Activated CD4-positive, alpha-beta memory T cell treated with anti-CD3 and anti-CD28 coated beads, Interleukin-2, amount 10 ng/mL, durations not matched to agents 7 days and 5 days (primary cell): Measurements from ENCODE around the gene SERPINE1. TPM values are rescaled to one million over a fixed set of nuclear protein-coding genes. Genes with fewer than 3 reads are reported as not detected.
"Not testable (repeated sequence)": the region's sequence is repeated elsewhere in the genome, so short reads cannot be mapped to it uniquely, and the experiment has no call there.

Source experiments
- CTCF ChIA-PET: fragments of 350-600 bp; sonication (Branson Sonifier 250); formaldehyde crosslinking; loops from one replicate; lab custom pipeline; 2021; ENCODE audit warnings: antibody characterized with exemption, inconsistent platforms; lab: Charles Lee
- POLR2A ChIA-PET: fragments of 350-600 bp; sonication (Branson Sonifier 250); formaldehyde crosslinking; loops from one replicate; lab custom pipeline; 2021; ENCODE audit warnings: antibody characterized with exemption; lab: Charles Lee
- DNase-seq: peaks from one replicate; pipeline ENCODE4 v3.0.0-alpha.2; 2020
- H3K27ac Mint-ChIP-seq: one replicate; pipeline ENCODE4 v1.8.0; 2021; ENCODE audit warnings: mild to moderate bottlenecking, mixed read lengths
- H3K27me3 Mint-ChIP-seq: one replicate; pipeline ENCODE4 v1.8.0; 2021; ENCODE audit warnings: mixed read lengths
- H3K36me3 Mint-ChIP-seq: one replicate; pipeline ENCODE4 v1.8.0; 2021; ENCODE audit warnings: low read depth, mixed read lengths
- H3K4me1 Mint-ChIP-seq: one replicate; pipeline ENCODE4 v1.8.0; 2021; ENCODE audit warnings: mixed read lengths
- H3K4me3 Mint-ChIP-seq: one replicate; pipeline ENCODE4 v1.8.0; 2021; ENCODE audit warnings: mild to moderate bottlenecking, mixed read lengths
- H3K9me3 Mint-ChIP-seq: one replicate; pipeline ENCODE4 v1.8.0; 2021; ENCODE audit warnings: mixed read lengths
- total RNA-seq, 2 experiments: library from RNA; stranded (reverse); gene quantifications; one replicate each; pipeline ENCODE4 v1.2.3, GENCODE V29; 2021

SERPINE1 gene
- total RNA-seq, 2 experiments from 2014 or later: 0.23 to 0.28 TPM

DNA sequence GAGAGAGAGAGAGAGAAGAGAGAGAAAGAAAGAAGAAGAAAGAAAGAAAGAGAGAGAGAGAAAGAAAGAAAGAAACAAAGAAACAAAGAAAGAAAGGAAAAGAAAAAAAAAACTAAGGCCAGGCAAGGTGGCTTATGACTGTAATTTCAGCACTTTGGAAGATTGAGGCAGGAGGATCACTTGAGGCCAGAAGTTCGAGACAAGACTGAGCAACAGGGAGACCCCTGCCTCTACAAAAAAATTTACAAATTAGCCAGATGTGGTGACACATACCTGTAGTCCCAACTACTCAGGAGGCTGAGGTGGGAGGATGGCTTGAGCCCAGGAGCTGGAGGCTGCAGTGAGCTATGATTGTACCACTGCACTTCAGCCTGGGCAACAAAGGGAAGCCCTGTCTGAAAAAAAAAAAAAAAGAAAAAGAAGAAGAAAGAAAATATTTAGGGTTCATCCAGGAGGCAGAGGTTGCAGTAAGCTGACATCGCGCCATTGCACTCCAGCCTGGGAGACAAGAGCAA is 2.8 kb downstream of the SERPINE1 start:
- no peak overlapping the region for H3K4me3 Mint-ChIP-seq
- ChIA-PET POLR2A (no interaction called here), CTCF (interaction anchor here (0.7 kb wide), 1 partner anchor 614 kb away, joined by 4 read pairs; no protein-coding TSS in a partner anchor)
- H3K27me3 Mint-ChIP-seq: peaks cover 58% of the 10 kb centered on the region
- no peak for DNase-seq
- no peak overlapping the region for H3K27ac Mint-ChIP-seq
- H3K9me3 Mint-ChIP-seq: no peaks in the 10 kb centered on the region
- H3K36me3 Mint-ChIP-seq: no peaks in the 10 kb centered on the region
- peaks cover 40% of the 10 kb centered on the region for H3K4me1 Mint-ChIP-seq

- CTCF ChIA-PET: interaction anchor here (1.1 to 1.6 kb wide), 3 partner anchors 11 to 60 kb away, joined by 3 to 6 read pairs (median 3); no protein-coding TSS in a partner anchor
- H3K27me3 Mint-ChIP-seq: peaks cover 54% of the 10 kb centered on the region
- H3K27ac Mint-ChIP-seq, POLR2A ChIA-PET, H3K9me3 Mint-ChIP-seq, H3K4me3 Mint-ChIP-seq, DNase-seq, H3K36me3 Mint-ChIP-seq: not testable (repeated sequence)
- H3K4me1 Mint-ChIP-seq: peaks cover 18% of the 10 kb centered on the region
These were observed 6.0 kb downstream of the SERPINE1 start for GRCh38 chr7:101132626-101133600.

DNA sequence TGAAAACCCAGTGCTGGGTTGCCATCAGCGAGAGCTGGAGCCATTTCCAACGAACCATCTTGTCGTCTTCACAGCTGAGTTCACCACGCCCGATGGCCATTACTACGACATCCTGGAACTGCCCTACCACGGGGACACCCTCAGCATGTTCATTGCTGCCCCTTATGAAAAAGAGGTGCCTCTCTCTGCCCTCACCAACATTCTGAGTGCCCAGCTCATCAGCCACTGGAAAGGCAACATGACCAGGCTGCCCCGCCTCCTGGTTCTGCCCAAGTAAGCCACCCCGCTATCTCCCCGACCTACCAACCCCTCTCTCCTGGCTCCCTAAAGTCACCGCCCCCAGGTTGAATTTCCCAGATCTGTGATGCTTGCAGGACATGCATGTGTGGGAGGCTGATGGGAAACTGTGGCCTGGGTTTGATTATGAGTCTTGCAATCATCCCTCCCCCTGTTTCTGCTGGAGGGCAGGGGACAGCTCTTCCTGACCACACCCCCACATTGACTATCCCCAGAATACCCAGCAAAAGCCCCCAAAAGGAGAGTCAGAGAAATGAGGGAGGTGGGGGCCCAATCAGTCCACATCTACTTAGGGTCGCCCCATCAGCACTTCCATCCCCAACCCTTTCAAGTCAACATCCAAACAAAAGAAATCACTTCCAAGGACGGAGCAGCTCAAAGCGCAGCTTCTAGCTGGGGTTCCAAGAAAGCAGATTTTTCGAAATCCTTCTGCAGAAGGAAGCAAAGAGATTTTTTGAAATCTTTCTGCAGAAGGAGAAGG is 6.9 kb downstream of the SERPINE1 start:
- H3K27ac Mint-ChIP-seq: no peak overlapping the region
- no peaks in the 10 kb centered on the region for H3K36me3 Mint-ChIP-seq
- CTCF ChIA-PET: interaction anchor here (0.7 to 1.6 kb wide), 7 partner anchors 10 to 188 kb away, joined by 3 to 18 read pairs (median 3); no protein-coding TSS in a partner anchor
- DNase-seq: no peak
- H3K4me3 Mint-ChIP-seq: no peak overlapping the region
- POLR2A ChIA-PET: no interaction called here
- peaks cover 20% of the 10 kb centered on the region for H3K4me1 Mint-ChIP-seq
- H3K27me3 Mint-ChIP-seq: peaks cover 51% of the 10 kb centered on the region
- H3K9me3 Mint-ChIP-seq: no peaks in the 10 kb centered on the region

GRCh38 chr7:101134399-101134980 is 7.6 kb downstream of the SERPINE1 start:
- Mint-ChIP-seq H3K27ac (no peak overlapping the region), H3K27me3 (peaks cover 51% of the 10 kb centered on the region), H3K36me3 (no peaks in the 10 kb centered on the region), H3K4me1 (peaks cover 23% of the 10 kb centered on the region), H3K4me3 (no peak overlapping the region), H3K9me3 (no peaks in the 10 kb centered on the region)
- POLR2A ChIA-PET: no interaction called here
- CTCF ChIA-PET: interaction anchor here (0.7 to 1.6 kb wide), 6 partner anchors 9 to 188 kb away, joined by 3 to 18 read pairs (median 3); no protein-coding TSS in a partner anchor
- no peak for DNase-seq

DNA sequence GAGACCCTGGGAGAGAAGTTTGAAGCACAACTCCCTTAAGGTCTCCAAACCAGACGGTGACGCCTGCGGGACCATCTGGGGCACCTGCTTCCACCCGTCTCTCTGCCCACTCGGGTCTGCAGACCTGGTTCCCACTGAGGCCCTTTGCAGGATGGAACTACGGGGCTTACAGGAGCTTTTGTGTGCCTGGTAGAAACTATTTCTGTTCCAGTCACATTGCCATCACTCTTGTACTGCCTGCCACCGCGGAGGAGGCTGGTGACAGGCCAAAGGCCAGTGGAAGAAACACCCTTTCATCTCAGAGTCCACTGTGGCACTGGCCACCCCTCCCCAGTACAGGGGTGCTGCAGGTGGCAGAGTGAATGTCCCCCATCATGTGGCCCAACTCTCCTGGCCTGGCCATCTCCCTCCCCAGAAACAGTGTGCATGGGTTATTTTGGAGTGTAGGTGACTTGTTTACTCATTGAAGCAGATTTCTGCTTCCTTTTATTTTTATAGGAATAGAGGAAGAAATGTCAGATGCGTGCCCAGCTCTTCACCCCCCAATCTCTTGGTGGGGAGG is 10.8 kb downstream of the SERPINE1 start:
- Mint-ChIP-seq H3K36me3 (no peaks in the 10 kb centered on the region), H3K9me3 (no peaks in the 10 kb centered on the region), H3K27ac (no peak overlapping the region), H3K4me1 (peaks cover 36% of the 10 kb centered on the region), H3K4me3 (no peak overlapping the region), H3K27me3 (peaks cover 47% of the 10 kb centered on the region)
- ChIA-PET POLR2A (interaction anchor here (1.9 kb wide), 1 partner anchor 52 kb away, joined by 8 read pairs; the partner anchor contains the start of gene TRIM56), CTCF (interaction anchor here (1.5 to 9.3 kb wide), 4 partner anchors 13 to 57 kb away, joined by 3 to 208 read pairs (median 16); partner anchors contain the start of gene SERPINE1)
- DNase-seq: no peak

DNA sequence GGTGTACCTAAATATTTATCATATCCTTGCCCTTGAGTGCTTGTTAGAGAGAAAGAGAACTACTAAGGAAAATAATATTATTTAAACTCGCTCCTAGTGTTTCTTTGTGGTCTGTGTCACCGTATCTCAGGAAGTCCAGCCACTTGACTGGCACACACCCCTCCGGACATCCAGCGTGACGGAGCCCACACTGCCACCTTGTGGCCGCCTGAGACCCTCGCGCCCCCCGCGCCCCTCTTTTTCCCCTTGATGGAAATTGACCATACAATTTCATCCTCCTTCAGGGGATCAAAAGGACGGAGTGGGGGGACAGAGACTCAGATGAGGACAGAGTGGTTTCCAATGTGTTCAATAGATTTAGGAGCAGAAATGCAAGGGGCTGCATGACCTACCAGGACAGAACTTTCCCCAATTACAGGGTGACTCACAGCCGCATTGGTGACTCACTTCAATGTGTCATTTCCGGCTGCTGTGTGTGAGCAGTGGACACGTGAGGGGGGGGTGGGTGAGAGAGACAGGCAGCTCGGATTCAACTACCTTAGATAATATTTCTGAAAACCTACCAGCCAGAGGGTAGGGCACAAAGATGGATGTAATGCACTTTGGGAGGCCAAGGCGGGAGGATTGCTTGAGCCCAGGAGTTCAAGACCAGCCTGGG is 11.4 kb downstream of the SERPINE1 start:
- no peaks in the 10 kb centered on the region for H3K9me3 Mint-ChIP-seq
- peak; percentile 87 for DNase-seq
- no peaks in the 10 kb centered on the region for H3K36me3 Mint-ChIP-seq
- peaks cover 44% of the 10 kb centered on the region for H3K27me3 Mint-ChIP-seq
- peak overlapping the region; percentile 60 for H3K27ac Mint-ChIP-seq
- ChIA-PET POLR2A (interaction anchor here (1.9 kb wide), 1 partner anchor 53 kb away, joined by 8 read pairs; the partner anchor contains the start of gene TRIM56), CTCF (interaction anchor here (0.7 to 9.3 kb wide), 9 partner anchors 10 to 249 kb away, joined by 3 to 208 read pairs (median 4); partner anchors contain the start of genes SERPINE1, TRIM56 and UFSP1)
- H3K4me3 Mint-ChIP-seq: peak overlapping the region; percentile 25
- H3K4me1 Mint-ChIP-seq: peaks cover 37% of the 10 kb centered on the region

DNA sequence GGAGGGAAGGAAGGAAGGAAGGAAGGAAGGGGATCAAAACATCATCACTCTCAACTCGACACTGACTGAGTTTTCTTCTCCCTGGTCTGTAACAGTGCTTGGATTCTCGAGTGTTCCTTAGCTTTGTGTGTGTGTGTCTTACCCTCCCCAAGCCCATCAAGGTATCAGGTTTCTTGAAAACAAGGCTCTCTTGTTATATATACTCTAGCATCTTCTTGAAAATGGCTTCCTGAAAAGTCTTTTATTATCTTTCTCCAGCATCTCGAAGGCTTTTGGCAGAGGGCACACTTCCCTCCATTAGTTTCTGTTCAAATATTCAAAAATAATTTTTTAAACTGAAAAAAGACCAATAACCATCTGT is 13.4 kb downstream of the SERPINE1 start:
- Mint-ChIP-seq H3K4me3 (no peak overlapping the region), H3K36me3 (no peaks in the 10 kb centered on the region), H3K9me3 (no peaks in the 10 kb centered on the region), H3K4me1 (peaks cover 37% of the 10 kb centered on the region), H3K27ac (no peak overlapping the region), H3K27me3 (peaks cover 39% of the 10 kb centered on the region)
- CTCF ChIA-PET: interaction anchor here (1.0 to 9.3 kb wide), 6 partner anchors 13 to 104 kb away, joined by 3 to 208 read pairs (median 48); partner anchors contain the start of genes AP1S1 and SERPINE1
- POLR2A ChIA-PET: interaction anchor here (0.7 to 1.6 kb wide), 2 partner anchors 12 to 265 kb away, joined by 4 to 5 read pairs; partner anchors contain the start of gene SRRT
- DNase-seq: no peak

GRCh38 chr7:101140746-101141382 is 14.0 kb downstream of the SERPINE1 start:
- H3K4me1 Mint-ChIP-seq: peaks cover 37% of the 10 kb centered on the region
- DNase-seq: no peak
- H3K36me3 Mint-ChIP-seq: no peaks in the 10 kb centered on the region
- no peak overlapping the region for H3K4me3 Mint-ChIP-seq
- no peaks in the 10 kb centered on the region for H3K9me3 Mint-ChIP-seq
- H3K27ac Mint-ChIP-seq: no peak overlapping the region
- ChIA-PET POLR2A (interaction anchor here (0.7 to 1.6 kb wide), 3 partner anchors 11 to 265 kb away, joined by 3 to 5 read pairs (median 4); partner anchors contain the start of gene SRRT), CTCF (interaction anchor here (0.6 to 9.3 kb wide), 7 partner anchors 12 to 209 kb away, joined by 3 to 208 read pairs (median 47); partner anchors contain the start of gene AP1S1)
- peaks cover 35% of the 10 kb centered on the region for H3K27me3 Mint-ChIP-seq

DNA sequence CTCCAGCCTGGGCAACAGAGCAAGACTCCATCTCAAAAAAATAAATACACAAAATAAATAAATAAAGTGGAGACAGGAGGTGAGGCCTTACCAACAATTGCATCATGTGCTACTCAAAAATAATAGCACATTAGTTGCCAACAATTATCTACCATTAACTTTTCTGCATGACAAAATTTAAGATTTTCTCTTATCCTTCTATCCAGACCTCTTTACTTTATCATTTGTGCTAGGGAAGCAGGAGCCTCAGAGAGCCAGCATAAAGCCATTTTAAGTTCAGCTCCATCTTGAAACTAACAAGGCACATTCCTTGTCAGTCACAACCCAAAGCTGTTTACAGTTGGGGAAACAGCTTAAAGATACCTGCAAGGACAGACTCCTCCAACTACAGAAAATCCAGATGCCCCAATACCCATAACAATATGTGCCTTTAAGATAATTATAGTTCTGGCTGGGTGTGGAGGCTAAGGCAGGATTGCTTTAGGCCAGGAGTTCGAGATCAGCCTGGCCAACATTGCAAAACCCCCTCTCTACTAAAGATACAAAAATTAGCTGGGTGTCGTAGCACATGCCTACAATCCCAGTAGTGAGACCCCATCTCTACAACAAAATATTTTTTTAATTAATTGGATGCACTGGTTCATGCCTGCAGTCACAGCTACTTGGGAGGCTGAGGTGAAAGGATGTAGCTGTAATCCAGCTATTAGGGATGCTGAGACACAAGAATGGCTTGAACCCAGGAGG is 25.2 kb downstream of the SERPINE1 start:
- POLR2A ChIA-PET: interaction anchor here (0.7 kb wide), 1 partner anchor 11 kb away, joined by 4 read pairs; no protein-coding TSS in a partner anchor
- H3K27me3 Mint-ChIP-seq: peaks cover 23% of the 10 kb centered on the region

DNA sequence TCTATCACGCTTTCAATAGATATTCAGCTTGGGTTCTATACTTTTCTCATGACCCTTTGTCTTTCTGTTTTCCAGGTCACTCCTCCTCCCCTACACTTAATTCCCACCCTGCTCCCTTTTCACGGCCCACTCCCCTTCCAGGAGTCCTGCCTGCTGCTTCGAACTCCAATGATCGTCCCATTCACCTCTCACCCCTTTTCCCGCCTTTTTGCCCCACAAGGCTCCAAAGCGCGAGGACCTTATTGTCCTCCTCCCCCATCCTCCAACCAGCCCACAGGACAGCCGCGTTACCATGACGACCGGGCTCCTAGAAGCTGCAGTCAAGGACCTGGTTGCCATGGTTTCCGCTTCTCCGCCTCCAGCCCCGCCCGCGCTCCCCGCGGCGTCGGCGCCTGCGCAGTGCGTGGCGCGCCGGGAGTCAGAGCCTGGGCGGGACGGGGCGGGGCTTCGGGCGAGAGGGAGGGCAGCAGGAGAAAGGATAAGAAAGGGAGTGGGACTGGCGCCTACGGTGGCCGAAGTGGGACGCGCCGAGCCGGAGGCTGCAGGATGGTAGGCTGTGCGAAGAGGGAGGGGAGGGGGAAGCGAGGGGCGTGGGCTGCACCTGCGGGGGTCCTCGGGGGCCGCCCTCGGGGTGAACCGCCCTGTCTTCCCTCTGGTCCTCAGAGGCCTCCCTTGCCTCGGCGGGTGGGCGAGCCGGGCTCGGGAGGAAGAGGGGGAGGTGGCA is 27.2 kb downstream of the SERPINE1 start, which contains the start of gene AP1S1:
Gene AP1S1 (plus strand): TSS at position 508 of the 724 bp plus-strand sequence. CDS start 39 bp downstream, at position 547.
- CTCF ChIA-PET: interaction anchor here (1.0 to 3.1 kb wide), 3 partner anchors 12 to 64 kb away, joined by 3 to 55 read pairs (median 3); partner anchors contain the start of gene ZNHIT1
- H3K9me3 Mint-ChIP-seq: no peaks in the 10 kb centered on the region
- H3K27me3 Mint-ChIP-seq: peaks cover 13% of the 10 kb centered on the region
- peaks cover 14% of the 10 kb centered on the region for H3K36me3 Mint-ChIP-seq
- peak; percentile 95 for DNase-seq
- peak within 1 kb of the TSS; percentile 79 for H3K4me3 Mint-ChIP-seq
- H3K4me1 Mint-ChIP-seq: peaks cover 16% of the 10 kb centered on the region
- POLR2A ChIA-PET: interaction anchor here (1.0 kb wide), 1 partner anchor 279 kb away, joined by 3 read pairs; the partner anchor contains the start of gene SRRT
- no peak within 1 kb of the TSS for H3K27ac Mint-ChIP-seq

More for the DNA sequence above, 25.2 kb downstream of the SERPINE1 start:
- H3K4me3 Mint-ChIP-seq: no peak overlapping the region
- CTCF ChIA-PET: interaction anchor here (0.8 to 3.1 kb wide), 5 partner anchors 10 to 131 kb away, joined by 3 to 55 read pairs (median 3); partner anchors contain the start of gene ZNHIT1
- peaks cover 21% of the 10 kb centered on the region for H3K4me1 Mint-ChIP-seq
- no peak overlapping the region for H3K27ac Mint-ChIP-seq
- peaks cover 5% of the 10 kb centered on the region for H3K36me3 Mint-ChIP-seq
- H3K9me3 Mint-ChIP-seq: no peaks in the 10 kb centered on the region
- DNase-seq: no peak
